ENCODE measurements around the gene PLOD3. TPM values are rescaled to one million over a fixed set of nuclear protein-coding genes. Genes with fewer than 3 reads are reported as not detected.
"Not testable (repeated sequence)": the region's sequence is repeated elsewhere in the genome, so short reads cannot be mapped to it uniquely, and the experiment has no call there.

PLOD3 gene
- polyA plus RNA-seq, 1 donor = 52.4 TPM

DNA sequence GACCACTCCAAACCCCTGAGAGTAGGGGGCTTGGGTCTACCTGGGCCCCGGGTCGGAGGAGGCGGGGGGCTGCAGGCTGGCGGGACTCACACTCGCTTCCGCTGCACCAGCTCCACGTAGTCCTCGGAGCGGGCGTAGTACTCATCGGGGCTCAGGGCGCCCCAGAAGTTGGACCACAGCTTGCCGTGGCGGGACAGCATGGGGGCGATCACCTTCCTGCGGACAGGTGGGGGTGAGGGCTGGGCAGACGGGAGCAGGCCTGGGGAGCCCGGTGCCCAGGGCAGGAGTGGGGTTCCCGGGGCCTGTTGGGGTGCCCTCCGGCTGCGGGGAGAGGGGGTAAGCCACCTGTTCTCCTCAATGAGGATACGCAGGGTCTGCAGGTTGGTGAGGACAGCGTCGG, 5.9 kb downstream of the PLOD3 start:
- H3K36me3 ChIP-seq (ENCODE audit: control insufficient read depth, insufficient read depth, low read length) = peaks cover 64% of the 10 kb centered on the region
- H3K4me3 ChIP-seq (ENCODE audit: low read length) = no peak overlapping the region
- H3K4me1 ChIP-seq (ENCODE audit: control insufficient read depth, insufficient read depth, low read length) = peaks cover 5% of the 10 kb centered on the region
- no peaks in the 10 kb centered on the region for H3K9me3 ChIP-seq (ENCODE audit: control insufficient read depth, low read depth, low read length)
- no peaks in the 10 kb centered on the region for H3K27me3 ChIP-seq (ENCODE audit: control insufficient read depth, insufficient read depth, low read length)
- H3K27ac ChIP-seq (ENCODE audit: low read length) = no peak overlapping the region
- no CpG with 5 or more reads among the region's 24 CpGs for WGBS (ENCODE audit: insufficient coverage, low lambda C conversion rate)
- DNase-seq = no peak

- no peaks in the 10 kb centered on the region for H3K4me1 ChIP-seq (ENCODE audit: control insufficient read depth, insufficient read depth, low read length)
- peaks cover 65% of the 10 kb centered on the region for H3K36me3 ChIP-seq (ENCODE audit: control insufficient read depth, insufficient read depth, low read length)
- no CpG with 5 or more reads among the region's 19 CpGs for WGBS (ENCODE audit: insufficient coverage, low lambda C conversion rate)
- no peak overlapping the region for H3K27ac ChIP-seq (ENCODE audit: low read length)
- H3K9me3 ChIP-seq (ENCODE audit: control insufficient read depth, low read depth, low read length) = no peaks in the 10 kb centered on the region
- no peak for DNase-seq
- no peak overlapping the region for H3K4me3 ChIP-seq (ENCODE audit: low read length)
- no peaks in the 10 kb centered on the region for H3K27me3 ChIP-seq (ENCODE audit: control insufficient read depth, insufficient read depth, low read length)
These were observed 7.2 kb downstream of the PLOD3 start for GRCh38 chr7:101210143-101210542.

DNA sequence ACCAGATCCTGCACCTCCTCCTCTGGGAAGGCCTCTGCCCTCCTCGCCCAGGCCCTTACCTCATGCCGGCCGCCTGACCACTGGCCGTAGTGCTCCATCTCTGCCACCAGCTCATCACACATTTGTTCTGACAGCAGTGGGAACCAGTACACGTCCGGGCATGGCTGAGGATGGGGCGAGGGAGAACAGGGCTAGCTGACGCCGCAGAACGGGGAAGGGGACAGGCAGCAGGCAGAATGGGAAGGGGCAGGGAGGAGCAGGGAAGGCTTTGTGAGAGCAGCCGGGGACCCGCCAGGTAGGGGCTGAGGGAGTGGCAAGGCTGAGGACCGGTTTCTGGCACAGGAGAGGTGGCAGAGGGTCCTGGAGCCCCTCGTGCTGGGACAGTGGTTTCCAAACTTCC, 8.6 kb downstream of the PLOD3 start:
- Histone ChIP-seq H3K4me3 (ENCODE audit: low read length) (no peak overlapping the region), H3K9me3 (ENCODE audit: control insufficient read depth, low read depth, low read length) (no peaks in the 10 kb centered on the region), H3K36me3 (ENCODE audit: control insufficient read depth, insufficient read depth, low read length) (peaks cover 62% of the 10 kb centered on the region), H3K27ac (ENCODE audit: low read length) (no peak overlapping the region), H3K4me1 (ENCODE audit: control insufficient read depth, insufficient read depth, low read length) (no peaks in the 10 kb centered on the region), H3K27me3 (ENCODE audit: control insufficient read depth, insufficient read depth, low read length) (no peaks in the 10 kb centered on the region)
- no peak for DNase-seq
- no CpG with 5 or more reads among the region's 14 CpGs for WGBS (ENCODE audit: insufficient coverage, low lambda C conversion rate)

- WGBS (ENCODE audit: insufficient coverage, low lambda C conversion rate) = no CpG with 5 or more reads among the region's 17 CpGs
- H3K4me3 ChIP-seq (ENCODE audit: low read length) = no peak overlapping the region
- H3K9me3 ChIP-seq (ENCODE audit: control insufficient read depth, low read depth, low read length) = no peaks in the 10 kb centered on the region
- peaks cover 2% of the 10 kb centered on the region for H3K4me1 ChIP-seq (ENCODE audit: control insufficient read depth, insufficient read depth, low read length)
- peaks cover 53% of the 10 kb centered on the region for H3K36me3 ChIP-seq (ENCODE audit: control insufficient read depth, insufficient read depth, low read length)
- H3K27ac ChIP-seq (ENCODE audit: low read length) = no peak overlapping the region
- H3K27me3 ChIP-seq (ENCODE audit: control insufficient read depth, insufficient read depth, low read length) = peaks cover 5% of the 10 kb centered on the region
- DNase-seq = no peak
These were observed 9.9 kb downstream of the PLOD3 start for GRCh38 chr7:101207459-101207858.

GRCh38 chr7:101206665-101207042, 10.7 kb downstream of the PLOD3 start:
- H3K36me3 ChIP-seq (ENCODE audit: control insufficient read depth, insufficient read depth, low read length) = peaks cover 45% of the 10 kb centered on the region
- H3K27ac ChIP-seq (ENCODE audit: low read length) = no peak overlapping the region
- no peak overlapping the region for H3K4me3 ChIP-seq (ENCODE audit: low read length)
- peaks cover 13% of the 10 kb centered on the region for H3K27me3 ChIP-seq (ENCODE audit: control insufficient read depth, insufficient read depth, low read length)
- peaks cover 6% of the 10 kb centered on the region for H3K4me1 ChIP-seq (ENCODE audit: control insufficient read depth, insufficient read depth, low read length)
- H3K9me3 ChIP-seq (ENCODE audit: control insufficient read depth, low read depth, low read length) = no peaks in the 10 kb centered on the region
- no CpG with 5 or more reads among the region's 19 CpGs for WGBS (ENCODE audit: insufficient coverage, low lambda C conversion rate)
- DNase-seq = no peak

DNA sequence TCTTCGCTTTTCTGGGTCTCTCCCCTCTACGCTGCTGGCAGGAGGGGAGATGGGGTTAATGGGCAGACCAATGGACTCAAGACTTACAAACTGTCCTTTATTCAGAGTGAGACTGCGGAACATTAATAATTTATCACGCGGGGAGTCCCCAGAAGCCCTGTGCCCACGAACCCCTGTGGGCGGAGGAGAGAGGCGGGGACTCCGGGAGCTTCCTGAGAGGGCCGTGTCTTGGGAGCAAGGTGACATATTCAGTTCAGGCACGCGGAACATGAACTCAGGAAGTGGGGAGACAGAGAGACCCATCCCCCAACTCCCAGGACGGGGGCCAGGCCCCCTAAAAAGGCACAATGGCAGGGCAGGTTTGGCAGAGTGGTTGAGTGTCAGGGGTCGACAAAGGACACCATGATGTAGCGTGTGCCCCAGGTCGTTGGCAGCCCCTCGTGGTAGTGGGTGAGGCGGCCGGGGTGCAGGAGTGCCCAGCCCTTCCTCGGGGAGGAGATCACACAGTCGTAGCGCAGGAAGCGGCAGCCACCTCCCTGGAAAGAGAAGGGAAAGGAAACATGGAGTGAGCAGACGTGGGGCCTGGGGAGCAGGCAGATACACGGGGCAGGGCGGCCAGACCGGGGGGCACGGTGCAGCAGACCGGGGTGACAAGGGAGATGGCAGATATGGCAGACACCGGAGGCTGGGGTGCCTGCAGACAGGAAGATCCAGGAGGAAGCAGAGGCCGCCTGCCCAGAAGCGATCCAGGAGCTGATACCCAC, 11.3 kb downstream of the PLOD3 start:
- DNase-seq = no peak
- H3K9me3 ChIP-seq (ENCODE audit: control insufficient read depth, low read depth, low read length) = no peaks in the 10 kb centered on the region
- H3K27me3 ChIP-seq (ENCODE audit: control insufficient read depth, insufficient read depth, low read length) = peaks cover 16% of the 10 kb centered on the region
- H3K4me1 ChIP-seq (ENCODE audit: control insufficient read depth, insufficient read depth, low read length) = peaks cover 6% of the 10 kb centered on the region
- no peak overlapping the region for H3K4me3 ChIP-seq (ENCODE audit: low read length)
- peaks cover 39% of the 10 kb centered on the region for H3K36me3 ChIP-seq (ENCODE audit: control insufficient read depth, insufficient read depth, low read length)
- WGBS (ENCODE audit: insufficient coverage, low lambda C conversion rate) = no CpG with 5 or more reads among the region's 32 CpGs
- no peak overlapping the region for H3K27ac ChIP-seq (ENCODE audit: low read length)

DNA sequence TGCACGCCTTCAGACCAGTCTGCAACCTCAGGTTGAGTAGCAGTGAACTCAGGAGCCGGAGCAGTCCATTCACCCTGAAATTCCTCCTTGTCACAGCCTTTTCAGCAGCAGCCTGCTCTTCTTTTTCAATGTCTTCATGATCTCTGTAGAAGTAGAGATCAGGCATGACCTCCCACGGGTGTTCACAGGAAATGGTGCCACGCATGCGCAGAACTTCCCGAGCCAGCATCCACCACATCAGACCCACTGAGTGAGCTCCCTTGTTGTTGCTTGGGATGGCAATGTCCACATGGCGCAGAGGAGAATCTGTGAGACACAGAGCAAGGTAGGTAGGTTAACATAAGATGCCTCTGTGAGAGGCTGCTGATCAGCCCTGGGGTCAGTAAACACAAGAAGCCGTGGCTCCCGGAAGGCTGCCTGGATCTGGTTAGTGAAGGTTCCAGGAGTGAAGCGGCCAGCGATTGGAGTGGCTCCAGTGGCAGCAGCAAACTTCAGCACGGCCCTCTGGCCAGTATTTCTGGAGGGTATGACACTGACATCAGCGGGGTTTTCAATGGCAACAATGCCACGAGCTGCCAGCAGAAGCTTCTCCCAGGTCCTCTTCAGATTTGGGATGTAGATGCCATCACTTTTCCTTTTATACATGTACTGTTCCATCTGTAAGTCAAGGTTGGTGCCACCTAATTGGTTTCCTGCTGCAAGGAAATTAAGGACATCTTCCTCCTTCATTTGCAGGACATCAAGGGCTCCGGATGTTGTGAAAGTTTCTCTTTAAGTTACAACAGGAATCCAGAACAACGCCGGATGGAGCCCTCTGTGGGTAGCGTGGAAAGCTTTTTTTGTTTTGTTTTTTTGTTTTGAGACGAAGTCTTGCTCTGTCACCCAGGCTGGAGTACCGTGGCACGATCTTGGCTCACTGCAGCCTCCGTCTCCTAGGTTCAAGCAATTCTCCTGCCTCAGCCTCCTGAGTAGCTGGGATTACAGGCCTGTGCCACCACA, 13.3 kb downstream of the PLOD3 start:
- peaks cover 25% of the 10 kb centered on the region for H3K36me3 ChIP-seq (ENCODE audit: control insufficient read depth, insufficient read depth, low read length)
- not testable (repeated sequence) for H3K4me3 ChIP-seq (ENCODE audit: low read length); H3K27ac ChIP-seq (ENCODE audit: low read length); H3K4me1 ChIP-seq (ENCODE audit: control insufficient read depth, insufficient read depth, low read length); H3K9me3 ChIP-seq (ENCODE audit: control insufficient read depth, low read depth, low read length); DNase-seq
- H3K27me3 ChIP-seq (ENCODE audit: control insufficient read depth, insufficient read depth, low read length) = peaks cover 23% of the 10 kb centered on the region
- no CpG with 5 or more reads among the region's 22 CpGs for WGBS (ENCODE audit: insufficient coverage, low lambda C conversion rate)

DNA sequence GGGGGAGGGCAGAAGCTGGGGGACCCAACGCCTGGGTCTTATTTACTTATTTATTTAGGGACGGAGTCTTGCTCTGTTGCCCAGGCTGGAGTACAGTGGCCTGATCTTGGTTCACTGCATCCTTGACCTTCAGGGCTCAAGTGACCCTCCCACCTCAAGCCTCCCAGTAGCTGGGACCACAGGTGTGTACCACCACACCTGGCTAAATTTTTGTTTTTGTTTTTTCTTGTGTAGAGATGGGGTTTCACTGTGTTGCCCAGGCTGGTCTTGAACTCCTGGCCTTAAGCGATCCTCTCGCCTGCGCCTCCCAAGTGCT, 14.8 kb downstream of the PLOD3 start:
- Histone ChIP-seq H3K36me3 (ENCODE audit: control insufficient read depth, insufficient read depth, low read length) (peaks cover 14% of the 10 kb centered on the region), H3K4me1 (ENCODE audit: control insufficient read depth, insufficient read depth, low read length) (peaks cover 12% of the 10 kb centered on the region), H3K9me3 (ENCODE audit: control insufficient read depth, low read depth, low read length) (peaks cover 3% of the 10 kb centered on the region), H3K27me3 (ENCODE audit: control insufficient read depth, insufficient read depth, low read length) (peaks cover 23% of the 10 kb centered on the region), H3K4me3 (ENCODE audit: low read length) (no peak overlapping the region), H3K27ac (ENCODE audit: low read length) (no peak overlapping the region)
- WGBS (ENCODE audit: insufficient coverage, low lambda C conversion rate) = no CpG with 5 or more reads among the region's 5 CpGs
- no peak for DNase-seq

DNA sequence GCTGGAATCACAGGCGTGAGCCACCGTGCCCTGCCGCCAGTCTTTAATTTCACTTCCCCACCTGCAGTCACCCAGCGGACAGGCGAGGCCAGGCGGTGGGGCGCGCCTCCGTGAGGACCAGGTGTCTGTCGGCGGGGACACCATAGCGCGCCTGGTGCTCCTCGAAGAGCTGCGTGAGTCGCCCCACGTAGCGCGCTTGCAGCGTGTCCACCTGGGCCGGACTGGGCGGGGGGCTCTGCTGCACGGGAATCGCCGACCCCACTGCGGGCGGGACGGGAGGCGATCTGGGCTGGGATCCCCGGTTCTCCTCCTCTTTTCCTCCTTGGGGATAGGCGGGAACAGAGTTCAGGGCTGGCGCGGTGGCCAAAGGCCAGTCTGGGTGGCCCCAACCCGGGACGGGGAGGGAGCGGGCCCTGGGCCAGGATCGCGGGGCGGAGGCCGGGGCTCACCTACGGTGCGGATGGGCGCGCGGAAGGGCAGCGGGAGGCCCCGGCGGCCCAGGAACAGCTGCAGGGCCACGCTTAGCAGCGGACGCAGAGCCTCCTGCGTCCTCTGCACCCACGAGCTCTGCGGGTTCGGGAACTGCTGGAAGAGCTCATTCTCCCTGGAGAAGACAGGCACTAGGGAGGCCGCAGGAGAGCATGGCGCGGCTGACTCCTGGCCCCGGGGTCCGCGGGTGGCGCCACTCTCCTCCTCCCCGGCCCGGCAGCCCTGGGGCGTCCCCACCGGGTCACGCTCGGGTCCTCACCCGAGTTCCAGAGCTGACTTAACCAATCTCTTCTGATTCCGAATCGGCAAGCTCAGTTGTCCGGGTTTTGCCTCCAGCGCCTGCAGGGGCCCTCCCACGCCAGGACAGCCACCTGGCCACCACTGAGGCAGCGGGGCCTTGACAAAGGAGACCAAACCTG, 15.4 kb downstream of the PLOD3 start:
- Histone ChIP-seq H3K4me1 (ENCODE audit: control insufficient read depth, insufficient read depth, low read length) (peaks cover 12% of the 10 kb centered on the region), H3K36me3 (ENCODE audit: control insufficient read depth, insufficient read depth, low read length) (peaks cover 9% of the 10 kb centered on the region), H3K27ac (ENCODE audit: low read length) (peak overlapping the region; percentile 98), H3K4me3 (ENCODE audit: low read length) (peak overlapping the region; percentile 59), H3K27me3 (ENCODE audit: control insufficient read depth, insufficient read depth, low read length) (peaks cover 23% of the 10 kb centered on the region), H3K9me3 (ENCODE audit: control insufficient read depth, low read depth, low read length) (peaks cover 3% of the 10 kb centered on the region)
- WGBS (ENCODE audit: insufficient coverage, low lambda C conversion rate) = no CpG with 5 or more reads among the region's 75 CpGs
- DNase-seq = peak; percentile 65 to 90
